NCI-H2107 (cell line): ENCODE measurements around the gene GRIN3A.
A peak's percentile ranks its signal among the peaks of the same experiment; 100 is the strongest.
"Not testable (repeated sequence)": the region's sequence is repeated elsewhere in the genome, so short reads cannot be mapped to it uniquely, and the experiment has no call there.

Experiments
- DNase-seq: peaks from one replicate; lab custom pipeline; 2025; lab: John Stamatoyannopoulos, UW

GRIN3A gene

DNA sequence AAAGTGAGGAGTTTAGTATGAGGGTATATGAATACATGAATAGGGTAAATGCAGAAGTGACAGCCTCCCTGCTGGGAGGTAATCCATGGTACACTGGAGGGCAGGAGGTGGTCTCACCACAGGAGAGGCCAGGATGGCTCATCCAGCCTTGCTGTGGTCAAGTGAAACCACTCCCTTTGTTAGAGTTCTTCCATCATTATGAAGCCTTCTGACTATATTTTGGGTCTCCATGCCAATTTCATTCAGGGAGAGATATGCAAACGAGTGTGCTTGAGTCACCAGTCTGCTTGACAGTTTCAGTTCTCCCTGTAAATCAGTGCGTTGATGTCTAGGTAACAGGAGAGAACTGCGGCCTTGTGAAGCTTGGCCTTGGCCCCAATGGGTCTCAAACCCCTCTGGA lies 160.1 kb downstream of the GRIN3A start:
- DNase-seq: no peak

DNA sequence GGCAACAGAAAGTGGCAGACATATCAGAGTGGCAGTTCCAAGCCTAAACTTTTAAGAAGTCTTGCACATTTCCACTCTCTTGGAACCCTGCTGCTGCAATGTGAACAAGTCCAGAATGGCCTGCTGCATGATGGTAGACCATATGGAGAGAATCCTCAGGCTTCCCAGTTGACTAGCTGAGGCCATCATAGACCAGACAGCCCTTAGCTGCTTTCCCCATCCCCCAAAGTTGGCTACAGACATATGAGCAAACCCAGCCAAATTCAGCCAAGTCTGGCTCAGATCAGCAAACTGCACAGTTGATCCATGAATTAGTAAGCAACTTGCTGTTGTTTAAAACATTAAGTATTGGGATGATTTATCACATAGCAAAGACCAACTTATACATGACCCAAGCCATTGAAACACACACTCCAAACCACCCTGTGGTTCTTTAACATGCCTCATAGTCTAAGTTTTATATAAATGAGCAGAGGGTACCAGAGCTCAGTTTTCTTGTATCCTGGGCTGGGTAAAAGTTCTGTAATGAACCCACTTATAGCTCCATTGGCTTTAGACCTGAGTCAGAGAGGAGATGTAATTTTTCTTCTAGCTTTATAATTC lies 163.6 kb downstream of the GRIN3A start:
- DNase-seq: no peak

DNA sequence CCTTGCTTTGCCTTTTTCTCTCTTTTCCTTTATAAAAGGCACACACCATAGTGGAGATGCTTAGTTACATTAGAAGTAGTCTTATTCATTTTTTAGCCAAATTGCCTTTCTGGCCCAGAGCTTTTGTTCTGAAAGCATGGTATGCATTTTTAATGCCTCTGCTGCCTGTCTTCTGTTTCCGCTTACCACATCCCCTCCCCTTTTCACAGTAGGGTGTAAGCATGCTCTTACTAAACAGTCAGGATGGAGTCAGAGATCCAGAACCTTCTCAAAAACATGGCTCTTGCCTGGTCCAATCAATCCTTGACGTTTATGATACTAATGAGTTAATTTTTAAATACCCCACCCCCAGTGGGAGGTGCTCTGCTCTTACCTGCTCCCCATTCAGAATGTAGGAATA lies 166.1 kb downstream of the GRIN3A start:
- DNase-seq: no peak

DNA sequence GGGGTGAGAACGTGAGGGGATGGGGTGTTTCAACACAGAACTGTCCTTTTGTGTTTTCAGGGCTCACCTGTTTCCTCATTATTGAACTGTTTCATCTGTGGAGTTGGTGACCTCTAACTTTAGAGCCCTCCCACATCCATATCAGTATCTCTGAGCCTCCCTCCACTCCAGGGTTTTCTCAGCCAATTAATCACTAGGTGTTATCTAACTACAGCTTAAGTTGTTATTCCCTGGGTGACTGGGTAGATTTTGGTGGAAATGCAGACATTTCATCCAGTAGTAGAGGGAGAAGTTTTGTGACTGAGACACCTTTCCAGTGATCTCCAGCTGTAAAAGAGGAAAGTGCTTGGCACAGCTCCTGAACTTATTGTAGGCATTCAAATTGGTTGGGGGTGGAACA lies 167.3 kb downstream of the GRIN3A start:
- no peak for DNase-seq

DNA sequence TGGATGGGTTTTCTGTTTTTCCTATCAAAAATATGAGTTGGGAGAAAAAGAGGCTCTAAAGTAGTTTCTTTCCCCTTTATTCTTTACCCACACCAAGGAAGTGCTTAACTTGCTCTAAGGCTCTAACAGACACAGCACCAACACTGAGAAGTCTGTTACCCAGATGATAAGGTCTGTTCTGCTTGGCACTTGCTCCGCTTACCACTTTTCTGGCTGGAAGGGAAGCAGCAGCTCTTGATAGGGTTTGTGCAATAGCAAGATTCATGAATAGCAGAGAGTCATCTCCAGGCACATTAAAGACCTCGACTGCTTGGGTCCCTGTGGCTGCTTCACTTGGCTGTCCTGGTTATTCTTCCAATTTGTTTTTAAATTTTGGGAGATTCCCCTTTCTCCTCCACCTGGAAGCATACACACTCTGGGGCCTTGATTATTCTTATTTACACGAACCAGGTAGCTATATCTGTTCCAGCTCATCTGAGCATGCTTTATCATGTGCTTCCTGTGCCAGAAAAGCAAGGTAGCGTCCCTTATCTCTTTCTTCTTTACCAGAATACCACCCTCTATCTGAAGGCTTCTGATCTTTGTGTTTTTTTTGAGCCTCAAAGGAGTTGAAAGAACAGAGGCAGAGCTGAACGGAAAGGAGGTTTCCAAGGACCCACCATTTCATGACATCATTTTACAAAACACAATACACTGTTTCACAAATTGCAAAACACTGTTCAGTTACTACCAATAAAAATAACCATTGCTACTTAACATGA lies 168.5 kb downstream of the GRIN3A start:
- DNase-seq: no peak

DNA sequence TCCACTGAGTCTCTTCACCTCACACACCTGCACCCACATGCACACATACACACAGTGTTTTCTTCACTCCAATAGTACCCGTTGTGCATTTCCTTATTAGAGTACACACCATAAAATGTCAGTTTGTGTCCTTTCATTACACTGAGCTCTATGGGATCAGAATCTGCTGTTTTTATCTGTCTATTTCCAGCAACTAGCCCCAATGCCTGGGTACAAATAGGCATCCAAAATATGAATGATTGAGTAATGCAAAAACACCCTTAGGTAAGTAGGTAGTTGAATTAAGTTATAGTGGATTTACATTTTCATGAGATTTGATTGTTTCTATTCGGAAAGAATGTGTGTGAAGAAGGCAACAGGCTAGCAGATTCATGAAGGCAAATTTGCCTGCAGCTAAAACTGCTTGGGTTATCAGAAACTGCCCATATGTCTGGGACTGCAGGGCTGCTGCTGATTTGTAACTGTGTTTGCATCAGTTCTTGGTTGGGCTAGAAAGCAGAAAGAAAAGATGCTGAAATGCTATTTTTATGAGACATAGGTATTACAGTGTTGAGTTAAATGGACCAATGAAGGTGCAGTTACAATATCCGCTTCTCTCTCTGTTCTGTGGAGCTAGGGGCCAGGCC lies 170.6 kb downstream of the GRIN3A start:
- DNase-seq: no peak

DNA sequence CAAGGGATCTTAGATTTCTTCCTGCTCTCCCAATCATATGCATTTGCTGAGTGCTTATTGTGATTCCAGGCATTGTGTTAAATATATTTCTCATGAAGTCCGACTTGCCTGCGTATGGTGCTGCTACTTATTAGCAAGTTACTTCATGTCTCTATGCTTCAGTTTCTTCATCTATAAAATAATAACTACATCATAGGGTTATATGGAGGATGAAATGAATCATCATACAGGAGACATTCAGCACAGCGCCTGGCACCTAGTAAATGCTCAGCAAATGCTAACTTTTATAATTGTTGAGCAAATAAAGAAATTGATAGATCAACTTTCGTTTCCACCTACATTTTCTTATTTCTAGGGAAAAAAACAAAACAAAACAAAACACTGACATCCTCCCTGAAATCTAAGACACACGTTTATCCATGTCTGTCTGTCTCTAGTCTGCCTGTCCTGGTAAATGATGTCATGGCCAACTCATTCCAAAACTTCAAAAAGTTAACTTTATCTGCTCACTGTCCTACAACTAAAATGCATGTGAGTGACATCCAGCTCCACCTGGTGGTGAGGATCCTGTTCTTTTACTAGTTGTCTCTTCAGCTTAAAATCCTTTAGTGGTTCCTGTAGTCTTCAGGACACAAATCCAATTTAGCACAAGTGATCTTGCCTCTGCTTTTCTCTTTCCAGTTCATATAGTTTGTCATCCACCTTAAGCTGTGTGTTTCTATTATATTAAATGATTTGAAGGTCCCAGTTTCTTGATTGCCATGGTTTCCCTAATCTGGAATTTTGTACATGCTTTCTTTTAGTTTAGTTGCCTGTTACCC lies 171.3 kb downstream of the GRIN3A start:
- no peak for DNase-seq

DNA sequence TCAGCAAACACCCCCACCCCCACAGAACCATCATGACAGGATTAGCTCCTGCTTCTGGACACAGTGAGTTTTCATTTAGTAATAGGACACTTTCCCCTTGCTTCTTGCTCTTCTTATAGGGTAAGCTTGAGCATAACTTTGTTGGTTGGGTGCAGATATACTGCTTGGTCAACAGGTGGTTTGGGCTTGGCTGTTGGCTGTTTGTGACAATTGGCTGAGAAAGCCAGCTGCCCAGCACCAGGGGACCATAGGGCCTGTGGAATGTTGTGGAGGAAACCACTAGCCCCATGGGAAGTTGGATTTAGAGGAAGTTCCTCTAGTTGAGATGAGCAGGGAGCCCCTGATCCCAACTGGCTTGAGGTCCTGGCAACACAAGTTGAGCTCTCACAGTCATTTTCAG lies 174.2 kb downstream of the GRIN3A start:
- no peak for DNase-seq

DNA sequence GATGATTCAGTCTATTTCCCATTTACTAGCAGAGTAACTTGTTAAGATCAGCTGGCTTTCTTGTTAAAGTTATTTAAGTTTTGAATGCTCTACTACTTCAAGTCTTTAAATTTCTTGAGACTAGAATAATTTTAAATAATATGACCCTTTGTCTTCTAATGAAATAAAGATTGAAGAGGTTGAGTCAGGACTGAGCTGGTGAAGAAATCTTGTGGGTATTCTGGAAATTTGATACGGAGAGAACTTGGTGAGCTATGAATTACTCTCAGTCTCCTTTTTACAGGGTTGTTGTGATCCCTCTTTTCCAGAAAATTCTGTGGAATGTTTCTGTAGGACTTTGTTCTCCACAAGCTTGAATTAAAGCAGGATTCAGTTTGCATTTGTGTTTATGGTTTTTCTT lies 175.5 kb downstream of the GRIN3A start:
- DNase-seq: no peak

DNA sequence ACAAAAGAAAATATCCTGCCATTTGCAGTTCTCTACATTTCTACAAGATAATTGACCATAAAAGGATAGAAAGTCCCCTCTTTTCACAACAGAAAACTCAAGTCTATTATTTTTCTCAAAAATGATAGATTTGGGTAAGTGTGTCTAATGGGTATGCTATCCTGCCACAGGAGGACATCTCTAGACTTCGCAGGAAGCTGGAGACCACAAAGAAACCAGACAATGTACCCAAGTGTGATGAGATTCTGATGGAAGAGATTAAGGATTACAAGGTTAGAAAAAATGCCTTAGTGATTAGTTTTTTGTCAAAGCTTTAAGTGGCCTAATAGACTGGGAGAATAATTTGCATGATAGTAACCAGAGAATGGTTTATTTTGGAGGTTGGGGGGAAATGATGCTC lies 176.7 kb downstream of the GRIN3A start:
- DNase-seq: no peak

DNA sequence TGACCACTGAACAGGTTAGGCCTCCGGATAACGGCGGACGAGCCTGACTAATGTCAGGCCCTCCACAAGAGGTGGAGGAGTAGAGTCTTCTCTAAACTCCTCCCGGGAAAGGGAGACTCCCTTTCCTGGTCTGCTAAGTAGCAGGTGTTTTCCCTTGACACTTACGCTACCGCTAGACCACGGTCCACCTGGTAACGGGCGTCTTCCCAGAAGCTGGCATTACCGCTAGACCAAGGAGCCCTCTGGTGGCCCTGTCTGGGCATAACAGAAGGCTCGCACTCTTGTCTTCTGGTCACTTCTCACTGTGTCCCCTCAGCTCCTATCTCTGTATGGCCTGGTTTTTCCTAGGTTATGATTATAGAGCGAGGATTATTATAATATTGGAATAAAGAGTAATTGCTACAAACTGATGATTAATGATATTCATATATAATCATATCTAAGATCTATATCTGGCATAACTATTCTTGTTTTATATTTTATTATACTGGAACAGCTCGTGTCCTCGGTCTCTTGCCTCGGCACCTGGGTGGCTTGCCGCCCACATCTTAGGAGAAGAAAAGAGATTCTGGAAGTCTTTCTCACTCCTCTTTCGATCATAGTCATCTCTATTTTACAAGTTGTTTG lies 188.9 kb downstream of the GRIN3A start:
- DNase-seq: not testable (repeated sequence)

DNA sequence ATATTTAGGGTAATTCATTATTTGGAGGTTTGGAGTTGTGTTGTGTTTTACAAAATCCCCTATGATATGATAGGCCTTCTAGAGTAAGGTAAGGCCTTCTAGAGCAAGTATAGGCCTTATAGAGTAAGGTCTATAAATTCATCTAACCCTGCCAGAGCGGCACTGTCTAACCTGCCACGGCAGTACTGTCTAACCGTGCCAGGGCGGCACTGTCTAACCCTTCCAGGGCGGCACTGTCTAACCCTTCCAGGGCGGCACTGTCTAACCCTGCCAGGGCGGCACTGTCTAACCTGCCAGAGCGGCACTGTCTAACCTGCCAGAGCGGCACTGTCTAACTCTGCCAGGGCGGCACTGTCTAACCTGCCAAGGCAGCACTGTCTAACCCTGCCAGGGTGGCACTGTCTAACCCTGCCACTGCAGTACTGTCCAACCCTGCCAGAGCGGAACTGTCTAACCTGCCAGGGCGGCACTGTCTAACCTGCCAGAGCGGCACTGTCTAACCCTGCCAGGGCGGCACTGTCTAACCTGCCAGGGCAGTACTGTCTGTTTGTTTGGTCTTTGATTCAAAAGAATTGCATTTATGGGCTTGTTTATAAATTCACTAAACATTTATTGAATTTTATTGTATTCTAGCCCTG lies 195.2 kb downstream of the GRIN3A start:
- no peak for DNase-seq

DNA sequence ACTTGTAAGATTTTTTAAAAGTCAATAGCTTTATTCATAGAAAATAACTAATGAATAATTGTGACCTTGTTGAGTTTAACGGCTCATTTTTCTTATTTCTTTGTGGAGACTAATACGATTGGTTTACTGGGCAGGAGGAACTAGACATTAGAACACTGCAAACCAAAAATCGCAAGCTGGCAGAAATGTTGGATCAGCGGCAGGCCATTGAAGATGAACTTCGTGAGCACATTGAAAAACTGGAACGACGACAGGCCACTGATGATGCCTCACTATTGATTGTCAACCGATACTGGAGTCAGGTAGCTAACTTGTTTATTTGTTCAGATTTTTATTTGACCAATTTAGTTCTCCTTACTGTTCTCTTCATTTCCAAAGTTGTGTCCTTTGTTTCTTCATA lies 198.4 kb downstream of the GRIN3A start:
- DNase-seq: no peak

DNA sequence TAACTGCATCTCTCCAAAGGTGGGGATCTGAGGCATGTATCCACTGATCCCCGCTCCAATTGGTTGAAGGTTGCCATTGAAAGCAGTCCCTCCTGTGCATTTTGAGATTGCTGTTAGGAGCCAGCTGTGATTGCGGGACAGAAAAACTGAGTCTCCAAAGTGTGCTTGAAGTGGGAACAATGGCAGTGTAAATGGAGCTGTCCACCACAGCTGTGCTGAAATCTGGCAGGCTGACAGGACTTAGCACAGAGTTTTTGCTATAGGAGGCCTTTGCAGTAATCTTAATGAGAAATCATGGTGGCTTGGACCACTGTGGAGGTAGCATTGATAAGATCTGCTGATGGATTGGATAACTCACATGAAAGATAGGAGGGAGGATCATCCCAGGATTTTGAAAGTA lies 201.5 kb downstream of the GRIN3A start:
- DNase-seq: no peak

DNA sequence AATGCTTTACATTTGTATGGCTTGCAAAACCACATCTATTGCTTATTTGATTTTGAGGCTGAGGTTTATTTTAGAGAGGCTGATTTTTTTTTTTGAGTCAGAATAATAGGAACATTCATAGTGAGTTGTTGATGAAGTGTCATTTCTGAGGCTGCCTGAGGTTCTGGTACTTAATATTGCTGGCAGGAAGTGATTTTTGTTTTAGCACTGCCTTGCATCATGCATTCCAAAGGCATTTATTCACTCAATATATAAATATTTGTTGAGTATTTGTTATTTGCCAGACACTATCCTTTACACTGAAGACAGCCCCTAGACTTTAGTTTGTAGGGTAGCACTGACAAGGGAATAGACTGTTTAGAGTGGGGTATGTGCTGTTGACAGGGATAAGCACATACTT lies 202.1 kb downstream of the GRIN3A start:
- no peak for DNase-seq

DNA sequence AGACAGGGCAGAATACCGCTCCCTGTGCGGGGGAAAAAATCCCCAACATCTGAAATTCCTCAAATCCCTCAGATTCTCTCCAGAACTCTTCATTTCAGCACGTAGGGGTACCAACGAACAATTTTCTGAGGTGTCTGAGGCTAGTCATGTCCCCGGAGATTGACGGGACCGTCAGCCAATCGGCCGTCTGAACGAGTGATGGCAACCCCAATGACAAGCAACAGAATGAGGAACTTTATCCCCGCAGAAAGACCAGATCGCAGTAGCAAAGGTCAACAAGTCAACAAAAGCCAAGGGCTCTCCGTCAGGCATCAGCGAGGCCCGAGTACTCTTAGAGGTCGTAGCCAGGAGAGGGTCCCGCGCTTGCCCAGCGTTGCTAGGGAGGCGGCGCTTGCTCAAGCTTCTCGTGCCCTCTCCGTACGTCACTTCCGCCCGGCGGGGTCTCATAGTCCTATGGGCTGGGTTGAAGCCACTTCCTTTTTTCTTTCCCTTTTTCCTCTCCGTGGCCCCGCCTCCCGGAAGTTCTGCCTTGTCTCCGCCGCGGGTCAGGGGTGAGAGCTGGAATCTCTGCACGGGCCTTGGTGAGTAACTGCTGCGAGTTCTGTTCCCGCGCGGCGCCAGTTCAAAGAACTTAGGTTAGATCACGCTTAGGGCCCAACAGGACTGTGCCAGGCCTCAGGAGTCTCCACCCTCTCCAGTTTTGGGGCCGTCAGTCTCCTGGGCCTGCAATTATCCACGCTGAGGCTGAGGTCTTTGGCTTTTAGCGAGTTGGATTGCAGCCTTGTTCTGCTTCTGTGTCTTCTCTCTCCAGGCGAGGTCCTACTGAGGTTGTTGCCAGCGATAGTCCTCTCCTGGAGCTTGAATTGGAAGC lies 204.9 kb downstream of the GRIN3A start, which contains the start of gene RNF20:
RNF20 (plus strand) TSS at position 520 of the 871 bp plus-strand sequence. CDS start 1,571 bp downstream, outside the sequence.
- DNase-seq: peak; percentile 98

DNA sequence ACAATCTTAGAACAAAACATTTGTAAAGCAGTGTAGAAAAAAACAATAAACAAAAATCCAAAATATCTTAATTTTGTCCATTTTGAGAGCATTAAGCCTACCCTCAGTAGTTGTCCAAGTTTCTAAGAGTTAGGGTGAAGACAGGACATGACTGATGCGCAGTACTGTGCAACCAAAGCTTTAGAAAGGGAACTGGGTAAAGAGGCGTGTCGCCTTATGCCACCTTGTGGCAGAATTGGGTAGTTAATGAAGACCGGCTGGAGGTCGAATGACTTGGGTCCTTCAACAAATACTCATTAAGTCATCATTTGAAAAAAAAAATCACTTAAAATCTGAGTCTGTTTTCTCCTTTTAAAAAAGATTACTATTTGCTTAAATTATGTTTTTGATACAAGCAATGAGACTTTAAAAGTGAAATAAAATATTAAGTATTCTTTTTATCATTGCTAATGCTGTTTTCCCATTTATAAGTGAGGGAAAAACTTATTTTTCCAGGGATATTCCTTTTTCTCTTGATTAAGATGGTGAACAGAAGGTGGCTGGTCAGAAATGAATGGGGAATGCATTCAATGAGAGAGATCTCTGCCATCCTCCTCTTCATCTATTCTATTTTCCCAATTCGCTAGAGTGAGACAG lies 208.3 kb downstream of the GRIN3A start:
- DNase-seq: peak; percentile 45

DNA sequence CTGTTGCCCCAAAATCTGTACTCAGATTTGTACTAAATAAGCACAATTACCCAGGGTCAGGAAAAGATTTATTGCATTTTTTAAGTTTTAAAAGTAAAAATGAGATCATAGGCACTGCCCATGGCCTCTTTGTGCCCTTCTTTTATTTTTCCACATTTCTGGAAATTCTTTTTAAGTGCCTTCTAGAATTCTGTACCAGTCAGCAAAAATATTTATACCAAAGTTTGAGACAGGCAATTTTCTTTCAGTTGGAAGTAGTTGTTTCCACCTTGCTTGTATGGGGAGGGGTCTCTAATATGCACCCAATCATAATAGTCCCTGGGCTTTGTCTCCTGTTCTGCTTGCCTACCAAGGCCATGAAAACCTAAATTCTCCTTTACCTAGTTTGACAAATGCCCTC lies 210.4 kb downstream of the GRIN3A start:
- DNase-seq: no peak

DNA sequence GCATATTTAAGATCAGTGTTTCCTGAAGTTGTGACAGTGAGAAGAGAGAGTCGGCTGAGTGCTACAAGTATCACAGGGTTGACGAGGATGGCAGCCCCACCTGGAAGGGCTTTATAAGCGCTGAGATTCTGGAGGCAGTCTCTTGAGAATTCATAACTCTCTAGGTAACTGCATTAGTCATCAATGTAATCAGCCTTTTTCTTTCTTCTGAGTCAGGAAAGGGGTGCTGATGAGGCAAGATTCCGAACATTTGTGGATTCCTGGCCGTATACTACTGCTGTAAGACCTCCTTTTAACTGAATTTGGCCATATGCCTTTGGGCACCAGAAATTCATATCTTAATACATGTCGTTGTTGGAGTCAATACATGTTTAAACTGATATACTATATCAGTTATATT lies 211.4 kb downstream of the GRIN3A start:
- no peak for DNase-seq

DNA sequence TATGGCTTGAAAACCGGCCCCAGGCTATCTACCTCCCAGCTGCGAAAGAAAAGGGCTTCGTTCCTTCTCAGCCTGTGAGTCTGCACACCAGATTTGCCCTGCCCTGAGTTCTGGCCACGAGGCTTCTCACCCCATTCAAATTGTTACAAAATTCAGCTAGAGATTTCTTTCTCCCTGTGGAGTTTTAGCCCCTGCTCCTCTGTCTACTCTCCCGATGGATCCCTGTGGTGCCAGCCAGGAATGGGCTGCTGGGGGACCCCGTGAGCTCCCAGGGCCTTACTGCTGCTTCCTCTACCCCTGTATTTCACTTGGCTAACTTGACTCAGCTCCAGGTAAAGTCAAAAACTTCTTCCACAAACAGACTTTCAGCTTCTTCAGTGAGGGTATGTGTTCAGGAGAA lies 214.1 kb downstream of the GRIN3A start:
- no peak for DNase-seq
